Measurements from ENCODE around the gene GRIK4. TPM values are rescaled to one million over a fixed set of nuclear protein-coding genes. Genes with fewer than 3 reads are reported as not detected.
"Not testable (repeated sequence)": the region's sequence is repeated elsewhere in the genome, so short reads cannot be mapped to it uniquely, and the experiment has no call there.

Gene GRIK4
- total RNA-seq, 1 donor from 2014 or later, result 0.39 TPM

DNA sequence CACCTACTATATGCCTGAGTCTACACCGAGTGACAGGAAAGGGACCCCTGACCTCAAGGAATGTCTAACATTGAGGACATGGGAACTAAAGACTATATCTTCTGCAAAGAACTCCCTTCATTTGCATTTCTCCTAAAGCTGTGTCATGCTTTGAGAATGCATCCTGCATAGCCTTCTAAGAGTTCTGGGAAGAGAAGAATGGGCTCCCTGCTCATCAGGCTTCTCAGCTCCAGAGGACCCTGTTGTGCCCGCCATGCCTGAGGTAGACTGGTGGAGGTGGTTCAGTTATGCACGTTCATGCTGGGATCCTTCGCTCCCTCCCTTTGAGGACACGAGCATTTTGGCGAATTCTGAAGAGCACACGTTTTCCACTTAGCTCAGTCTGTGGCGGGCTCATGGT, 63.3 kb downstream of the GRIK4 start:
- DNase-seq, result no peak

DNA sequence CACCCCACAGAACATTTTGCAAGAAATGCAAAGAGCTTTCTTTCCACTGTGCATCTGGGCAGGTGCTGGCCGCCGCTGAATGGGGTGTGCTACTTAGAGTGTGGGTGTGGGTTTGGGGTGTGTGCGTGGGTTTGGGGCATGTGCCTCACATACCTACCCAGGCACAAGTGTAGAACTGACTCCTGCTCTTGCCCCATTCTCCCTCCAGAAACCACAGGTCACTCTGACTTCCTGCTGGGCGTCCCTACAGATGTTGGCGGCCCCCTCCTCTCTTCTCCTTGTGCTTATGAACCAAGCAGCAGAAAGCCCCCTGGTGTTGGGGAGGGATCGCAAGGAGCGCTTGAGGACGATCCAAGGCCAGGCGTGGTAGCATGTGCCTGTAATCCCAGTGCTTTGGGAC, 63.9 kb downstream of the GRIK4 start:
- DNase-seq, result no peak

DNA sequence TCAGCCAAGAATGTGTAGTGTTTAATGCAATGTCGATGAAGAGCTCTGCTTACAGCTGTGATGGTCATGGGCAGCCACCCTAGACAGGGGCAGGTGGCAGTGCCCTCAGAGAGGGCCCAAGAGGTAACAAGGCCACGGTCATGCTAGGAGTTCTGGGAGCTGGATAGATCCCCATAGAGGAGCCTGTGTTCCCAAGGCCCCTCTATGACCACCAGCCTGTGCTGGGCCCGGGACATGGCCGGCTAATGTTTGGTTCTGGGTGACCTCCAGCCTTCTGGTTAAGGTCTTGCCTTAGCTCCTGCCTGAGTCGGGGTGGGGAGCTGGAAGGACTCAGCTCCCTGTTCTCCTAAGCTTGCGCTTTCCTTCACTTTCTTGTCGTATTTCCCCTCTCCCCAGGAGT, 65.1 kb downstream of the GRIK4 start:
- DNase-seq, result no peak

DNA sequence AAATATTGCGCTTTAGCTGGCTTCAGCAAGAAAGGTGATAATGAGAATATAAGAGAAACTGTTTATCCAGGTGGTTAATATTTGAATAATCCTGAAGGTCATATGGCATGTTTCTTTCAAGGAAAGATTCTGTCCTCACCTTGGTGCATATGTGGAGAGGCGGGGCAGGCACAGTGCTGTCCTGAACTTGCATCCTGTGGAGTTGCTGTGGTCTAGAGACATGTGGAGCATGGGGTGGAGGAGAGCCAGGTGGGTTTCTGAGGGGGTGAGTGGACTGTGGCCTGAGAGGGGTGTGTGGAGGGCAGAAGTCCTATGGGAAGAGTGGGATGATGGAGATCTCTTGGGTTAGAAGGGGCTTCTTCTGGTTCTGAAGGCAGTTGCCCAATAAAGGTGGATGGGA, 65.5 kb downstream of the GRIK4 start:
- no peak for DNase-seq

DNA sequence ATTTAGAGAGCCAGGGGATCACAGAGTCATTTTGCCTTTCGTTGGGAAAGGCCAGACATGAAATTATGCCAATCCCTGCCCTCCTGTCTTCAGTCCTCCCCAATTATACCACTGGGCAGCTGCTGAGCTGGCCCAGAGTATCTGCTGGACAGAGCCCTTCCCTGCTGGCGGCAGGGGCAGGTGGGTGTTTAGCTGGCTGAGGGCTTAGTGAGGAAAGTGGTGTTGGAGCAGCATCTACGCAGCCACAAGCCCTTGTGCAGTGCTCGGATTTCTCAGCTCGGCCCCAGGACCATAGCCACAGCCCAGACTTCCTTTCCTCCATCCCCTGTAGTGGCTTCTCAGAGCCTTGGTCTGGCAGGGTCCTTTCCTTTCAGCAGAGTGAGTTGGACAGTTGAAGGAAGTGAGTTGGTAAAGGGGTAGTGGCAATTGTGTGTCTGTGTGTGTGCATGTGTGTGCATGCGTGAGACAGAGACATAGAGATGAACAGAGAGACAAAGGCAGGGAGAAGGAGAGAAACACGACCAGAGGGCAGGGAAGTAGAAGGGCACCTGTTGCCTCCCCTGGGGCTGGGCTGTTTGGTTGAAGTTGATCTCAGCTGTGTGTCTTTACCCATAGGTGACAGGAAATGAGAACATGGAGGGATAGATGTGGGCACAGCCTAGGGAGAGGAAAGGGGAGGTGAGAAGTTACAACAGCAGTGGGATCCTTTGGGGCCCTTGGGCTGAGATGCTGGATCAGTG, 66.2 kb downstream of the GRIK4 start:
- no peak for DNase-seq

DNA sequence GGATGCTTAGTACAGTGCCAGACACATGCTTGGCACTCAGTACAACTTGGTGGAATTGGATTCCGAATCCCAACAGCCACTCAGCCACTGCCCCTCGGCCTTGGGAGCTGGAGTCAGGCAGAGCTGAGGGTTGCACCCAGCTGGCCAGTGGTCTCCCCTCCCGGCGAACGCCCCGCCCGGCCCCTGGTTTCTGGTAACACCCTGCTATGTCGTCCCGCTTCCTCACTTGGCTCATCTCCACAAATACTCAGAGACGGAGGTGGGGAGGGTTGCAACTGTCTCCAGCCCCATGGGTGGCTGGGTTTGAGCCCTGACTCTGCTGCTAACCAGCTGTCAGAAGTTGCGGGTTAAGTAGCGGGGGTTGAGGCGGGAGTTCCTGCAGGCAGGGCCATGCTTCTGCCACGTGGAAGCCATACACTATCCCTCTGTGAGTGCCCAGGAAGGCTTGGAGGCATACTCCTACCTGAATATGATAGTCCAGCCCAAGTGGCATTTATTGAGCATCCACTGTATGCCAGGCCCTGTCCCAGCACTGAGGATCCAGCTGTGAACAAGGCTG, 67.1 kb downstream of the GRIK4 start:
- DNase-seq, result no peak

DNA sequence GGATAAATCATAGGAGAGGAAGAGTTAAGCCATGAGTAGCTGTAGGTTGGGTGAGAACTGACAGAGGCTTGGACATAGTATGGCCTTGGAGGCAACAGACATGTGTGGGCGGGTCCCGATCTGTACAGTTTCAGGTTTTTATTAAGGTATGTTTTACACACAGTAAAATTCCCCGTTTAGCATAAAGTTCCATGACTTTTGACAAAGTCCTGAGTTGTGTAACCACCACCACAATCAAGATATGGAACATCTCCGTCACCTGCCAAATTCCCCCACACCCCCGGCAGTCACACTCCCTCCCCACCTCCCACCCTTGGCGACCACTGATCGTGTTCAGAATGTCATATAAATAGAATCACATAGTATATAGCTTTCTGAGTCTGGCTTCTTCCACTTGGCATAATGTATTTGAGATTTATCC, 68.1 kb downstream of the GRIK4 start:
- DNase-seq, result no peak

DNA sequence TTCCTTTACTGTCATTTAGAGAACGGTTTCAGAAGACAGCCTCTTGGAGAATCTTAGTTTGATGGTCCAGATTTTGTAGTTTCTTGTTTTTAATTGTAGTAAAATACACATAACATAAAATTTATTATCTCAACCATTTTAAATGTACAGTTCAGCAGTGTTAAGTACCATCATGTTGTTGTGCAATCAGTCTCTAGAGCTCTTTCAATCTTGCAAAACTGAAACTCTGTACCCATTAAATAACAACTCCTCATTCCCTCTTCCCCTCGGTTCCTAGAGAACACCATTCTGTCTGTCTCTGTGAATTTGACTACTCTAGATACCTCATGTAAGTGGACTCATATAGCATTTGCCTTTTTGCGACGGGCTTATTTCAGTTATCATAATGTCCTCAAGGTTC, 69.8 kb downstream of the GRIK4 start:
- no peak for DNase-seq

DNA sequence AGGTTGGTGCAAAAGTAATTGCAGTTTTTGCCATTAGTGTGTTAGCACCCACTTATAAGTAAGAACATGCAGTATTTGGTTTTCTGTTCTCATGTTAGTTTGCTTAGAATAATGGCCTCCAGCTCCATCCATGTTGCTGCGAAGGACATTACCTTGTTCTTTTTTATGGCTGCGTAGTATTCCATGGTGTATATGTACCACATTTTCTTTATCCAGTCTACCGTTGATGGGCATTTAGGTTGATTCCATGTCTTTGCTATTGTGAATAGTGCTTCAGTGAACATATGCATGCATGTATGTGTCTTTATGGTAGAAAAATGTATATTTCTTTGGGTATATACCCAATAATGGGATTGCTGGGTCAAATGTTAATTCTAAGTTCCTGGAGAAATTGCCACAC, 71.0 kb downstream of the GRIK4 start:
- not testable (repeated sequence) for DNase-seq

DNA sequence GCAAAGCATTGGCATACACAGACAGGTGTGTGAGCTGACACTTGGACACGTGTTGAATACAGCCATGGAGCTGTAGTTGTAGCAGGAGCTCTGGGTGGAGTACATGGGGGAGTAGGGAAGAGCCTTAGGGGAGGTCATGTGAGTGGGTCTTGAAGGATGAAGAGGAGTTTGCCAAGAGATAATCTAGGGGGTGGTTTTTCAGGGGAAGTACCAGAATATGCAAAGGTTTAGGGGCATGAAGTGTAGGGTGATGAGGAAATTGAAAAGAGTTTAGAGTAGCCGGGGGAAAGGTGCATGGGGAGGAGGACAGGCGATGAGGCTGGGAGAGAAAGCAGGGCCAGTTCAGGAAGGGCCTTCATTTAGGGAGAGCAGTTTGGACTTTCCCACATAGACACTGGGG, 74.5 kb downstream of the GRIK4 start:
- DNase-seq, result no peak

DNA sequence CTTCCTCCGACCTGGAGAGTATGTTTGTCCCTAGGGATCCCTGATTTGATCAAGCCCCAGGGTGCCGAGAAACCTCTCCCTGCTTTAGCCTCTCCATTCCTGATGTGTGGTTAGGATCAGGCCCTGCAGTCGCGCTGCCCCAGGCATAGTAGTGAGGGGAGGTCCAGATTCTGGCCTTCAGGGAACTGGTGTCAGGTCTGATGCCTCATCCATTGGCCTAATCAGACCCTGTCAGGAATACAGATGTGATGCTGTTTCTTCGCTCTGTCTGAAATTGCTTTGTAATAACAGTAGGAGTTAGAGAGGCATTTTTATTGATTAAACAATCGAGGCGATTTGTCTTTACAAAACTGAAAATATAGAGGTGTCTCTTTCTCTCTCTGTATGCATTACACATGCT, 75.2 kb downstream of the GRIK4 start:
- DNase-seq, result no peak

DNA sequence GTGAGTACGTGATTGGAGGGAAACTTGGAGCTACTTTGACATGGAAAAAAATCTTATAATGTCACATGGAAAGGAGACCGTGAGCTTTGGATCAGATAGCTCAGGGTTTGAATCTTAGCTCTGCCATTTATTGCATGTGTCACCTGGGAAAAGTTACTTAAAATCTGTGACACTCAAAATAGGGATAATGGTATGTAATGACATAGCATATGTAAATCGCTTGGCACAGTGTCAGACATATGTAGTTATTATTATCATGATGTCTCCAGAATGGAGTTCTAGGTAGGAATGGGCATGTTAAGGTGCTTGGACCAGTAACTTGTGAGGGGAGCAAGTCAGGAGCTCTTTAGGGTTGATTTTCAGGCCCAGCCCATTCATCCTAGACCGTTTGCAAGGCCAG, 75.8 kb downstream of the GRIK4 start:
- no peak for DNase-seq

DNA sequence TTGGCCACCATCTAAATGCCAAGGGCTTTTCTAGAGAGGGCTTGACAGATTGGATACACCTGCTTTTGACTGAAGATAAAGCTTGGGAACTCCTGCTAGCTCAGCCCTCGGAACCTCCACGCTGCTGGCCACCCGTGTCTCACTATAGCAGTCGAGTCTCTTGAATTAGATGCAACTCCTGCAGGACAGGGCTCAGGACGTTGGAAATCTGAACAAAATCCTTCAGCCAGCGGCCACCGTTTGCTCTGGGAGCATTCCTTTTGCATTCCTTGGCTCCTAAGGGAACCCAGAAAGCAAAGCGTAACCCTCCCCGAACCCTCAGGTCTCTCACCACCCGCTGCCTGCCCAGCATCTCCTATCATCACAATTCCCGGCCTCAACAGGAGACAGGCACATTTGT, 77.8 kb downstream of the GRIK4 start:
- no peak for DNase-seq

DNA sequence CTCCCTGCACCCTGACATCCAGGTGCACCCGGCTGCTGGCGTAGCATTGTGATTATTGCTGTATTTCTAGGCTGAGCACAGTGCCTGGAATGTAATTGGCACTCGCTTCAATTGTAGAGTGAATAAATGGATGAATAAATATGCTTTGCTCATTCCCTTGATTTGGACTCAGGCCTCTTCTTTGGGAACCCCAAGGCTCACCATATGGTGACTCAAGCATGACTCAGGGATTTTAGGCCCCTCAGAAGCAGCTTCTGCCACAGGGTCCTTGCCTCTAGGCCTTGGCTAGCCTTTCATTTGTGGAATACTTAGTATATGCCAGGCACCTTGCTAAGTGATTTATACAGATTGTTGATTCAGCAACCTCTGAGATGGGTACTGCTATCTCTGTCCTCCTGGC, 78.9 kb downstream of the GRIK4 start:
- DNase-seq, result no peak

DNA sequence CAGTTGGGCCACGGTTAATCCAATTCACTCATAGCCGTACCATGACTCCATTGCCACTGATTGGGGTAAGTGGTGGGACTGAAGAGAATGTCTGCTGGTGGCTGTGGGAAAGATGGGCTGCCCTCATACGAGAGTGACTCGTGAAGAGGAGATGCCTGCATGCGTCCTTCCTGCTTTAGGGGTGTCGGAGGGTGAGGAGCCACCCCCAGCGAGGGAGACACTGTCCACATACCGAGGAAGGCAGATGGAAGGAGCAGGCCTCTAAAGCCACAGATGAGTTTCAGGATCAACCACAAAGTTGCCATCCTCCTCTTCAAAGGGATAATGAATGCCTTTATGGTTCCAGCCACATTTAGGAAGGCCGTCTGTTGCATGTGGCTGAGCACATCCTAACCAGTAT, 83.2 kb downstream of the GRIK4 start:
- no peak for DNase-seq

DNA sequence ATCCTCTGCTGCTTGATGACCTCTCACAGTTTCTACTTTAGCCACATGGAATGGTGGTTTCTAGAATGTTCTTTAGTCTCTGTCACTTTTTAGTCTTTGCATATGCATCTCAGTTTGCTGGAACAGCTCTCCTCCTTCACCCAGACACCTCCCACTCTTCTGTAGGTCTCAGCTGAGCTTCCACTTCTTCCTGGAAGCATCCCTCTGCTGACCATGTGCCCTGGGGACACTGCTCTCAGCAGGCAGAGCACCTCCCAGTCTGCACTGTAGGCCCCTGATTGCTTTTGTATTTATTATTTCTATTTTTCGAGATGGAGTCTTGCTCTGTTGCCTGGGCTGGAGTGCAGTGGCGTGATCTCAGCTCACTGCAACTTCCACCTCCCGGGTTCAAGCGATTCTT, 84.0 kb downstream of the GRIK4 start:
- no peak for DNase-seq

DNA sequence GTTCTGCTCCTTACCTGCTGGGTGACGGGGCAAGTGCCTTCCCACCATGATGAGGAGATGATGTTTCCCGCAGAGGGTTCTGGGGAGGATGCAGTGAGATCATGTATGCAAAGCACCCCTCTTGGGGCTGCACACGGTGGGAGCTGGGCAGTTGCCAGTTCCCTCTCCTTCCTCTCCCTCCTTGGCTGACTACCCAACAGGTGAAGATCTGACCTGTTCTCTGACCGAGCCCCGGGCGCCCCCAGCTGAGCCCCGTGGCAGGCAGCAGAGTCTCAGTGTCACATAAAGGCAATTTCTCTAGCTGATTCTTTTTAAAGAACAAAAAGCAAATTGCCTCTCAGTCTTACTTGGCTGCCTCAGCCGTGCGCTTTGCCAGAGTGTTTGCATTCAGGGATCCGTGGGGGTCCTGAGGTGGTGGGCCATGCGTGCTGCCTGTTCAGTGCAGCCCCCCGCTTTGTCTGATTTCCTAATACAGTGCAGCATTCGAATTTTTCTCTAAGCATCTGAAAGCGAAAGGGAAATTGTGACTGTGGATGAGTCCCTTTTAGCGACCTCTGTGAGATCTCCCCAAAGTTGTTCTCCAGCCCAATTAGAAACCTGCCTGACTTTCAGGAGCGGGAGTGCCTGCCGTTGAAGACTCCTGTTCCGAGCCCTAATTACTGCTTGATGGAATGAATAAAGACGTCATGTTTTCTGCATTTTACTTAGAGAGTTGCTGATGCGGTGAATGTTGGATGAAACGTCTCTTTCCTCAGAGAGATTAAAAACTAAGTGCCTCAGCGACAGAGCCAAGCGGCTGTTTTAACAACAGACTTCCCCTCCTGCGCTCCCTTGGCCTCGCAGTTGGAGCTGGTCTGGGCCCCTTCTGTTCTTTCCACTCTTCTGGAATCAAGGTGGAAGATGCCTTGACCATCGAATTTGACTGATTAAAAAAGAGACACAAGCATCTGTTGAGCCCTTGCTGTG, 86.0 kb downstream of the GRIK4 start:
- DNase-seq, result no peak

DNA sequence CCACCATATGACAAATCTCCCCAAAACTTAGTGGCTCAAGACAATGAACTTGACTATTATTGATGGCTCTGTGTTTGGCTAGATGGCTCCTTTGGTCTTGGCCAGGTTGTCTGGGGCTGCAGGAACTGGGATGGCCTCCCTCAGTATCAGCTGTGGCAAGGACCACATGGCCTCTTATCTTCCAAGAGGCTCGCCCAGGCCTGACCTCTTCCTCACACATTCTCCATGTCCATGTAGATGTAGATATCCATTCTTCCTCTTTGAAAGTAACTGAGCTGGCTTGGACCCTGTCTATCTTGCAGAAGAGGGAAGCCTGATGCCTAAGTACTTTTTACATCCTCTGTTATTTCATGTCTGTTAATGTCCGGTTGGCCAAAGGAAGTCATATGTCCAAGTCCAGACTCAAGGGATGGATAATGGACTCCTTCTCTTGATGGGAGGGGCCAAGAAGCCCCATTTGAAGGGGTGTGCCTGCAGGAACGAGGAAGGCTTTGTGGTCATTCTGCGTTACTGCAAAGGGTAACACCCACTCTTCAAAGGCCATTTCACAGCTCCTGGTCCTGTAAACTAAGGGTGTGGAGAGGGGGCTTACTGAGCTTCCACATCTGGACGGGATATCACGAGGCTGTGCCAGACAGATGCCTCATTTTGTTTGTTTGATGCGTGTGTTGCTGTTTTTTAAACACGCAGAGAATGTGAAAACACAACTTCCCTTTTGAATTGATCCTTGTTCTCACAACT, 87.1 kb downstream of the GRIK4 start:
- no peak for DNase-seq

DNA sequence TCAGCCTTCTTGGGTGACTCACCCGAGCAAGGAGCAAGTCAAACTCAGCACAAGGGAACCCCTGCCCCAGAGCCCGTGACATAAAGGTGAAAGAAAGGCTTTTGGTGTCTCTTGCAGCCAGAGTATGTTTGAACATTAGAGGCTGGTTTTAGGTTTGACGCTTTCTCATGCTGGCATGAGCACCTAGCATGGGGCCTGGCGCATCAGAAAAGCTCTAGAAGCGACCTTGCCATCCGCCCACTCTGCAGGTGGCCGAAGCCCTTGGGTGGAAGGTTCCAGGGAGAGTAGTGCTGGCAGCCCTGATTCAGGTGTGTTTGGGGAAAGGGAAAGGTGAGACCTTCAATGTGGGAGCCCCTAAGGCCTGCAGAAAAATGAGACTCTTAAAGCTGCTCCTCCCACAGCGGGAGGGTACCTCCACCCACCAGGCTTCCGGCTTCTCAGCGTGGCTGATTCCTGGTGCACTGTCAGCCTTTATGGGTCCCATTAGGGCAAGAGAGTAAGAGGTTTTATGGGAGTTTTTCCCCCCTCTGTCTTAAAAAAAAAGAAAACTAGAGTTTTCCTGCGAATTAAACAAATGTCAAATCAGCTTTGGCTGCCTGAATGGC, 88.4 kb downstream of the GRIK4 start:
- DNase-seq, result no peak

DNA sequence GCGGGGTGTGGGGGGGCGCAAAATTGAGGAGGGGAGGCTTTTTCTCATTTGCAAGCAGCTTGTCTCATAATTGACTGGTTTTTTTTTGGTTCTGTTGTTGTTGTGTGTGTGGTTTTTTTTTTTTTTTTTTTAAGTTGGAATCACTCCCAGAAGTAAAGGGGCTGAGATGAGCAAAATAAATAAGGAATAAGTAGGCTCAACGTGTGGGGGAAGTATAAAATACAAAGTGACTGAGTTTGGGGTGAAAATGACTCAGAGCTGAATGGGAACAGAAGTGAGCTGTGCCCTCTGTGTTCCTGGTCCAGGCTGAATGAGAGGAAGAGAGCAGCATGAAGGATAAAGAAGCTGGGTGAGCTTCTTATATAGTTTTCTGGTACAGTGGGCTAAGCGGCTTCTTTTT, 90.0 kb downstream of the GRIK4 start:
- no peak for DNase-seq

DNA sequence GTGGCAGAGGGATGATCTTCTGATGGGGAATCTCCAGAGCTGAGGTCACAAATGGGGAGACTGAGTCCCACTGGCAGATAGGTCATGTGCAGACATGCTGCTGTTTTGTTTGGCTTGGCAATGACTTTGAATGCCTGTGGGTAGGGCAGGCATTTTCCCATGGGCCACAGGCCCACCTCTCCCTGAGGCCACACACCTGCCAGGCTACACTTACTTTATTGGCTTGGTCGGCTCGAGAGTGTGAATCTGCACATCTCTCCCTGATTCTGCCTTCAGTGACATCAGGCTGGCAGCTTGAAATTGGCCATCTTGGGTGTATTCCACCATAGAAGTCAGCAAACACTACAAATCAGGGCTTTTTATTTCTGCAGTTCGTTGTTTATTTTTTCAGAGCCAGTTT, 91.5 kb downstream of the GRIK4 start:
- DNase-seq, result no peak

DNA sequence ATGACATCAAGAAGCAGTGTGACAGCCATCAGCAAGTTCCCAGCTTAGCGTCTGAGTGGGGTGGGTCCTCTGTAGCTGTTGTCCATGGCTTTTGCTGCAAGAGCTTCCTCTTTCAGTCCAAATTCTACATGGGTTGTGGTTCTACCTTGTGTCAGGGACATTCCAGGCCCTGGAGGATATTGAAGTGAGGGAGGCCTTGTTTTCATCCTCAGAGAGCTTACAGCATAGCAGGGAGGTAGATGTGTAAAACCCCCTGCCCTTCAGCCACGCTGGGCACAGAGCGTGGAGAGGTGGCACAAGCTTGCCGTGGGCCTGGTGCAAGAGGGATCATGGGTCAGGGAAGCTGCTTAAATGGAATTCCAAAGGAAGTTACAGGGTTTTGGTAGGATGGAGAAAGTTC, 93.9 kb downstream of the GRIK4 start:
- DNase-seq, result no peak
